Kidney epithelial cell (primary cell): ENCODE data around the gene KPTN. TPM values are rescaled to one million over a fixed set of nuclear protein-coding genes. Genes with fewer than 3 reads are reported as not detected.

ENCODE experiments used
- DNase-seq: peaks from one replicate; pipeline ENCODE4 v3.0.0-alpha.2; 2010; ENCODE audit warnings: low read depth
- H3K27me3 ChIP-seq: 2 replicates; pipeline ENCODE4 v1.6.0; 2011; ENCODE audit warnings: low read length; ENCODE audit not compliant: control insufficient read depth, insufficient read depth
- H3K36me3 ChIP-seq: 2 replicates; pipeline ENCODE4 v1.5.1; 2011; ENCODE audit warnings: low read length; ENCODE audit not compliant: control insufficient read depth, insufficient read depth
- H3K4me3 ChIP-seq: 2 replicates; pipeline ENCODE4 v1.5.1; 2011; ENCODE audit warnings: low read depth, mild to moderate bottlenecking, control low read depth, low read length
- total RNA-seq: library from RNA; depleted of rRNA; stranded (reverse); fragments of >200 nt; gene quantifications from 2 replicates; pipeline ENCODE4 v1.2.3, GENCODE V29; 2015
- TF ChIP-seq, protein P1 (sequence below): IDR thresholded peaks from 2 replicates; pipeline ENCODE4 v1.5.1; 2011; ENCODE audit warnings: mild to moderate bottlenecking, moderate library complexity, low read length, control low read depth, inconsistent platforms; ENCODE audit not compliant: insufficient read depth, poor library complexity, severe bottlenecking

Gene KPTN
- total RNA-seq, 1 donor from 2014 or later, result 6.0 TPM

DNA sequence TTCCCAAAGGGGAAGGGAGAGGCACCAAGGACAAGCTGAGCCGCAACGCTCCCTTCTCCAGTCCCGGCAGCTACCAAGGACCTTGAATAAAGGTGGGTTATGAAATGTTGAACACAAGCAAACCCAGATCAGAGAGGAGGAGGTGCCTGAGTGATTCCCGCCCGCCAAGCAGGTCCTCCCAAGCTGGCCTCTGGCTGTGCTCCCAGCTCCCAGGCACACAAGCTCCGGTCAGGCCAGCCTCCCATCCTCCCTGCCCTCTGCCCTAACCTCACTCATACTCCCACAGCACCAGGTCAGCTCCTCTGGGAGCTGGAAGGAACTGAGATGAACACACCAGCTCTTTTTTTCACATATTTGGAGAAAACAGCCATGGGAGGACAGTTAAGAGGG is 27.1 kb upstream of the KPTN start:
- DNase-seq, result no peak
- TF ChIP-seq, protein P1, sequence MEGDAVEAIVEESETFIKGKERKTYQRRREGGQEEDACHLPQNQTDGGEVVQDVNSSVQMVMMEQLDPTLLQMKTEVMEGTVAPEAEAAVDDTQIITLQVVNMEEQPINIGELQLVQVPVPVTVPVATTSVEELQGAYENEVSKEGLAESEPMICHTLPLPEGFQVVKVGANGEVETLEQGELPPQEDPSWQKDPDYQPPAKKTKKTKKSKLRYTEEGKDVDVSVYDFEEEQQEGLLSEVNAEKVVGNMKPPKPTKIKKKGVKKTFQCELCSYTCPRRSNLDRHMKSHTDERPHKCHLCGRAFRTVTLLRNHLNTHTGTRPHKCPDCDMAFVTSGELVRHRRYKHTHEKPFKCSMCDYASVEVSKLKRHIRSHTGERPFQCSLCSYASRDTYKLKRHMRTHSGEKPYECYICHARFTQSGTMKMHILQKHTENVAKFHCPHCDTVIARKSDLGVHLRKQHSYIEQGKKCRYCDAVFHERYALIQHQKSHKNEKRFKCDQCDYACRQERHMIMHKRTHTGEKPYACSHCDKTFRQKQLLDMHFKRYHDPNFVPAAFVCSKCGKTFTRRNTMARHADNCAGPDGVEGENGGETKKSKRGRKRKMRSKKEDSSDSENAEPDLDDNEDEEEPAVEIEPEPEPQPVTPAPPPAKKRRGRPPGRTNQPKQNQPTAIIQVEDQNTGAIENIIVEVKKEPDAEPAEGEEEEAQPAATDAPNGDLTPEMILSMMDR, result no peak
- Histone ChIP-seq H3K27me3 (no peaks in the 10 kb centered on the region), H3K4me3 (no peak overlapping the region), H3K36me3 (no peaks in the 10 kb centered on the region)

DNA sequence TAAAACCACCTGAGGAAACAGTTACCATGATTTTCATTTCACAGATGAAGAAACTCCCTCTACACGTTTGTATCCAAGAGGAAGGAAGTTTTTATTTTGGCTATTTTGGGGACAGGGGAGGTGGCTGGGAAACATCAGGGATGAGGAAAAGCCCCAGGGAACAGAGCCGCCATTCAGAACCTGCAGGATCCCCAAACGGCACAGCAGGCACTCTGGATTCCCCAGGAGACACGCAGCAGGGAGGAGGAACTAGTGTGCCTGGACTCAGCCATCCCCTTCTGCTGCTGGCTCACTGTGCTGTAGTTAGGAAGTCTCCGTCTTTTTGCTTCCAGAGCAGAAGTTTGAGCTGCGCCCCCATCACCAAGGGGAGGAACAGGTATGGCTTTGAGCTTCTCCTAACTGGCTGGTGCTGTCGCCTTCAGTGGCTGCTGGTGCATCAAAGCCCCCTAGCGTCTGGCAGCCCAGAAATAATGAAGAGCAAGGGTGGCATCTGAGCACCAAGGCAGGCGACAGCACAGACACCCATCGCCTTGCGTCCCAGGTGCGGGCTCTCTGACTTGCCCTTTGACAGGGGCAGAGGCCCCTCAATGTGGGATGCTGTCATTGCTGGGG is 26.6 kb upstream of the KPTN start:
- TF ChIP-seq, protein P1, result no peak
- no peaks in the 10 kb centered on the region for H3K27me3 ChIP-seq
- no peaks in the 10 kb centered on the region for H3K36me3 ChIP-seq
- no peak for DNase-seq
- H3K4me3 ChIP-seq, result no peak overlapping the region

DNA sequence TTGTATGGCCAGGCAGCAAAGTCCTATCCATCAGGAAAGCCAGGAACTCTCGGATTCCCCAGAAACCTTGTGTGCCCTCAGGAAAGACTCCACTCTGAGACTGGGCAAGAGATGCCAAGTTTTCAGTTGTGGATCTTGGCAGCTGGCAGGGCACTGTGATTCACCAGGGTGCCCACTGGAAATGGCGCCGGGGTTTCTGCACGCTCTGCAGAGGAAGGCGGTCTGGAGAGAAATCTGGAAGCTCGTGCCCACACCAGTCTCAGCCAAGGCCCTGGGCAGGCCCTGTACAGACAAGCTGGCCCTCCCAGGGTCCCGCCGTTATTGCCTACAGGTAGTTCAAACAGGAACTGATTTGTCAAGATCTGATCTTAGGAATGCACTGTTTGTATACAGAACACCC is 26.0 kb upstream of the KPTN start:
- H3K27me3 ChIP-seq, result no peaks in the 10 kb centered on the region
- H3K36me3 ChIP-seq, result no peaks in the 10 kb centered on the region
- TF ChIP-seq, protein P1, result no peak
- no peak for DNase-seq
- H3K4me3 ChIP-seq, result no peak overlapping the region

DNA sequence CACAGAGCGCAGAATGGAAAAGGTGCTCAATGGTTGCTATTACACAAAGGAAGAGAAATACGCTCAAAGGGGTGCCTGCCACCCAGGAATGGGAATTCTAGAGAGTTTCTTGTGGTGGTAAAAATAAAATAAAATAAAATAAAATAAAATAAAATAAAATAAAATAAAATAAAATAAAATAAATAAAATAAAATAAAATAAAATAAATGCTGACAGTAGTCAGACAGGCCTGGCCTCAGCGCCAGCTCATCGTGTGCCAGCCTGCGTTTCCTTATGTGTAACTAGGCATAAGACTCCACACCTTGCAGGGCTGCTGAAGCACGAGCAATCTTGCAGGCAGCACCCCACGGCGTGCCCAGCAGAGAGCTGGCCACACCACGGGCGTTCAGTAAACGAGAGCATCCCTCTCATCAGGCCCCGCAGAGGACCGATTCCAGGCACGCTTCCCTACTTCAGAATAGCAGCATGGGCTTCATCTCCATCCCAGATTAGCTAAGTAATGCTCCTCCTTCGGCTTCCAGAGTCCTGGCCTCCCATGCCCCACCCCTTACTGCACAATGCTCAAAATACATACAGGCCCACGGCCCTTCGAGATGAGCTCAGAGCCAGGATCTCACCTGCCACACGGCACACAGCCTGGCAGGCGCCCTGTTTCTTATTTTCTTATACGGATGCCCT is 25.3 kb upstream of the KPTN start:
- TF ChIP-seq, protein P1, result no peak
- no peak for DNase-seq
- Histone ChIP-seq H3K27me3 (no peaks in the 10 kb centered on the region), H3K4me3 (no peak overlapping the region), H3K36me3 (no peaks in the 10 kb centered on the region)

DNA sequence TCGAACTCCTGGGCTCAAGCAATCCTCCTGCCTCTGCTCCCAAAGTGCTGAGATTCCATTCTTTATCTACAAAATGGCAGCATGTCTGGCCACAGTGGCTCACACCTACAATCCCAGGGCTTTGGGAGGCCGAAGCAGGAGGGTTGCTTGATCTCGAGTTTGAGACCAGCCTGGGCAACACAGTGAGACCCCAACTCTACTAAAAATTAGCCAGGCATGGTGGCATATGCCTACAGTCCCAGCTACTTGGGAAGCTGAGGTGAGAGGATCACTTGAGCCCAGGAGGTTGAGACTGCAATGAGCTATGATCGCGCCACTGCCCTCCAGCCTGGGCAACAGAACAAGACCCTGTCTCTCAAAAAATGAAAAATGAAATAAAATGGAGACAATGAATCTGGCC is 24.7 kb upstream of the KPTN start:
- no peak for DNase-seq
- H3K36me3 ChIP-seq, result no peaks in the 10 kb centered on the region
- H3K27me3 ChIP-seq, result no peaks in the 10 kb centered on the region
- H3K4me3 ChIP-seq, result no peak overlapping the region
- TF ChIP-seq, protein P1, result no peak

DNA sequence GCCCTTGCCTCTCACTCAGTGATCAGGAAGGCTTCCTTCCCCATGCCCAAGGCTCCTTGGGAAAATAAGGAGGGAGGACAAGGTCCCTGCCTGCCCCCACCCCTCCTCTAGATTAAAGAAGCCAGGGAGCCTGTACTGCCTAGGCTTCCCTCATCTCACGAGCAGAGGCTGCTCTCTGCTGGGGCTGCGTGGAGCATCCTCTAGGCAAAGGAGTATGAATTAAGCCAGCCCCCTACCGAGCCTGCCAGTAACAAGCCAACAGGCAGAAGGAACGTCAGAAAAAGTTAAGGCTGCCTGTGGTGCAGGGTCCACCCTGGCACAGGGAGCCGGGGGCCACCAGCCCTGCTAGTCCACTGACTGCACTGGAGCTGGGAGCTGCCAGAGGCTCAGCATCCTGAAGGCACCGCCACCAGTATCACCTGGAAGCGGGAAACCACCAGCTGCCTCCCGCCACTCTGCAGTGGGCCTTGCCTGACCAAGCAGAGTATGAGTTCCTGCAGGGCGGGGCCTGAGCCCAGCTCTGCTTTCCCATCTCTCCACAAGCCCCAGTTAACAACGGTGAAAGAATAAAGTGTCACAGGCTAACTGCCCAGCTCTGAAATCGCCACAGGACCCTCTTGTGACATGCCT is 24.0 kb upstream of the KPTN start:
- Histone ChIP-seq H3K36me3 (no peaks in the 10 kb centered on the region), H3K4me3 (no peak overlapping the region), H3K27me3 (no peaks in the 10 kb centered on the region)
- TF ChIP-seq, protein P1, result no peak
- no peak for DNase-seq
